ENCODE measurements around the gene SPEM3.

DNA sequence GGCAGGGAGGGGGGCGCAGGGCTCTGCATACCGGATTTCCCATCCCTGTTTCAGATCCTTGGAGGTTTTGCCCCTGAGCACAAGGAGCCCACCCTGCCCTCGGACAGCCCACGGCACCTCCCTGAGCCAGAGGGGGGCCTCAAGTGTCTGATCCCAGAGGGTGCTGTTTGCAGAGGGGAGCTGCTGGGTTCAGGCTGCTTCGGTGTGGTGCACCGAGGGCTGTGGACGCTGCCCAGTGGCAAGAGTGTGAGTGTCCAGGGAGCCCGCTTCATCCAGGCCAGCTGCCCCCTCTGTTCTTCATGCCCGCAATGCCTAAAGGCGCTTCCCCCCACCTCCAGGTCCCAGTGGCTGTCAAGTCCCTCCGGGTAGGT is 45.3 kb upstream of the SPEM3 start:
- TF ChIP-seq SUZ12 (IDR thresholded peaks at IDR 0.05; ENCODE audit: extremely low read depth, insufficient read depth, insufficient read length) (no peak), YY1 (IDR thresholded peaks at IDR 0.05; ENCODE audit: insufficient read depth, insufficient read length) (no peak)

All from NT2/D1 (cell line).